ENCODE data around the gene GBA3.

DNA sequence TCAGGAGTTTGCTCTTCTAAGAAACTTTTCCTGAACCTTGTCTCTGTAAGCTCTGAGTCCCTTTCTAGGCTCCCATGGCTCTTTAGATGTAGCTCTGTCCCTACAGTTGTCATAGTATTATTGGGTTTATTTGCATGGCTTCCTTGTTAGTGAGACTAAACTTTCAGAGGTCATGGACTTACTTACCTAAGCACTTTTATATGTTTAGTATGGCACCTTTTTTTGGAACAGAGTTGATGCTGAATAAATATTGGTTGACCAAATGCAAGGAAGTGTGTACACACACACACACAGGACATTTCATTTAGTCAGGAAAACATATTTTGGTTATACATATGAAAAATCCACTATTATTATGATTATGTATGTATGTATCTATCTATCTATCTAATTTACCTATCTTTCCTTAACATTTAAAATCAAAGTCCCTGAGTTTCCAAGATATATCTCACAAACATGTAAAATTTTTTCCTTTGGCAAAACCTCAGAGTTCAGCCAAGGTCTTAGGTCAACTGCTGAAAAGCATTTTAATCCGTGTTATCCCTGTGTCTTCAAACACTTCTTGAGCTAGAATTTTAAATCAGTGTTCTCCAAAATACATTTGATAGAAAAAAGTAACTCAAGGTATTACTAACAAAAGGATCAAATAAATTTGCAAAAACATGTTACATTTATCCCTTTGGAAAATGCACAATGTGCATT, 47.1 kb upstream of the GBA3 start:
- TF ChIP-seq, protein P1, sequence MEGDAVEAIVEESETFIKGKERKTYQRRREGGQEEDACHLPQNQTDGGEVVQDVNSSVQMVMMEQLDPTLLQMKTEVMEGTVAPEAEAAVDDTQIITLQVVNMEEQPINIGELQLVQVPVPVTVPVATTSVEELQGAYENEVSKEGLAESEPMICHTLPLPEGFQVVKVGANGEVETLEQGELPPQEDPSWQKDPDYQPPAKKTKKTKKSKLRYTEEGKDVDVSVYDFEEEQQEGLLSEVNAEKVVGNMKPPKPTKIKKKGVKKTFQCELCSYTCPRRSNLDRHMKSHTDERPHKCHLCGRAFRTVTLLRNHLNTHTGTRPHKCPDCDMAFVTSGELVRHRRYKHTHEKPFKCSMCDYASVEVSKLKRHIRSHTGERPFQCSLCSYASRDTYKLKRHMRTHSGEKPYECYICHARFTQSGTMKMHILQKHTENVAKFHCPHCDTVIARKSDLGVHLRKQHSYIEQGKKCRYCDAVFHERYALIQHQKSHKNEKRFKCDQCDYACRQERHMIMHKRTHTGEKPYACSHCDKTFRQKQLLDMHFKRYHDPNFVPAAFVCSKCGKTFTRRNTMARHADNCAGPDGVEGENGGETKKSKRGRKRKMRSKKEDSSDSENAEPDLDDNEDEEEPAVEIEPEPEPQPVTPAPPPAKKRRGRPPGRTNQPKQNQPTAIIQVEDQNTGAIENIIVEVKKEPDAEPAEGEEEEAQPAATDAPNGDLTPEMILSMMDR (IDR thresholded peaks at IDR 0.05 in 2 of 3, conservative IDR thresholded peaks at IDR 0.05 in 1 of 3; ENCODE audit: borderline replicate concordance in 1 of 3, insufficient read depth in 1 of 3, low read depth in 2 of 3, low read length in 2 of 3) = no peak
- TF ChIP-seq ELF1 (IDR thresholded peaks at IDR 0.05; ENCODE audit: borderline replicate concordance, low read depth) = no peak
